AG10803 (cell line): ENCODE data around the gene RAVER1.
"Not testable (repeated sequence)": the region's sequence is repeated elsewhere in the genome, so short reads cannot be mapped to it uniquely, and the experiment has no call there.

Experiments
- DNase-seq: peaks from one replicate; pipeline ENCODE4 v3.0.0; 2010; ENCODE audit warnings: low read depth
- H3K4me3 ChIP-seq: 2 replicates; pipeline ENCODE4 v1.5.1; 2011; ENCODE audit warnings: mild to moderate bottlenecking, low read length, control low read depth
- CTCF ChIP-seq: conservative IDR thresholded peaks from 2 replicates; pipeline ENCODE4 v1.5.1; 2011; ENCODE audit warnings: mild to moderate bottlenecking, low read length, control low read depth, inconsistent platforms

Gene RAVER1

GRCh38 chr19:10332965-10333757, at the start of gene RAVER1:
TSS of gene RAVER1 (minus strand) at chr19:10333529. CDS start at chr19:10333507, 22 bp downstream.
- TF ChIP-seq CTCF = 0 out of 2 replicates have a peak, but pooled peaks have one; percentile 15
- H3K4me3 ChIP-seq = peak within 1 kb of the TSS; percentile 86
- DNase-seq = peak; percentile 96

GRCh38 chr19:10383223-10383499, 49.8 kb upstream of the RAVER1 start:
- not testable (repeated sequence) for DNase-seq

GRCh38 chr19:10380313-10381102, 47.2 kb upstream of the RAVER1 start, which contains the start of gene TYK2:
TSS of gene TYK2 (minus strand) at chr19:10380572. CDS start at chr19:10378406, 2,166 bp downstream.
- peak; percentile 98 for DNase-seq
- TF ChIP-seq CTCF = no peak
- H3K4me3 ChIP-seq = peak within 1 kb of the TSS; percentile 94

More at GRCh38 chr19:10383223-10383499, 49.8 kb upstream of the RAVER1 start:
- H3K4me3 ChIP-seq = not testable (repeated sequence)

GRCh38 chr19:10379880-10380312, 46.6 kb upstream of the RAVER1 start:
- no peak for DNase-seq
- TF ChIP-seq CTCF = no peak; the same call in 1 of the 2 replicates
- H3K4me3 ChIP-seq = peak overlapping the region; percentile 94

- no peak for DNase-seq
- TF ChIP-seq CTCF = no peak
- H3K4me3 ChIP-seq = no peak overlapping the region
Observed at GRCh38 chr19:10378124-10378523, 44.8 kb upstream of the RAVER1 start.

- not testable (repeated sequence) for H3K4me3 ChIP-seq, DNase-seq
Observed at GRCh38 chr19:10377140-10377640, 43.9 kb upstream of the RAVER1 start.

- DNase-seq = no peak
- no peak overlapping the region for H3K4me3 ChIP-seq
- TF ChIP-seq CTCF = no peak
Observed at GRCh38 chr19:10374931-10375330, 41.6 kb upstream of the RAVER1 start.

- TF ChIP-seq CTCF = no peak
- H3K4me3 ChIP-seq = no peak overlapping the region
- DNase-seq = no peak
Observed at GRCh38 chr19:10372690-10373089, 39.4 kb upstream of the RAVER1 start.
